Activated CD8-positive, alpha-beta memory T cell treated with anti-CD3 and anti-CD28 coated beads, Interleukin-2, amount 50 U/mL, for 1 hour (primary cell): ENCODE results near the gene LRRC74A.

ENCODE experiments used
- DNase-seq: peaks from one replicate; pipeline ENCODE4 v3.0.0-alpha.2; 2020; ENCODE audit errors: extremely low read depth

Gene LRRC74A

GRCh38 chr14:76846331-76847047 lies 20.3 kb downstream of the LRRC74A start:
- DNase-seq, result no peak

GRCh38 chr14:76848879-76849278 lies 22.7 kb downstream of the LRRC74A start:
- no peak for DNase-seq

GRCh38 chr14:76855066-76855465 lies 28.9 kb downstream of the LRRC74A start:
- no peak for DNase-seq

DNA sequence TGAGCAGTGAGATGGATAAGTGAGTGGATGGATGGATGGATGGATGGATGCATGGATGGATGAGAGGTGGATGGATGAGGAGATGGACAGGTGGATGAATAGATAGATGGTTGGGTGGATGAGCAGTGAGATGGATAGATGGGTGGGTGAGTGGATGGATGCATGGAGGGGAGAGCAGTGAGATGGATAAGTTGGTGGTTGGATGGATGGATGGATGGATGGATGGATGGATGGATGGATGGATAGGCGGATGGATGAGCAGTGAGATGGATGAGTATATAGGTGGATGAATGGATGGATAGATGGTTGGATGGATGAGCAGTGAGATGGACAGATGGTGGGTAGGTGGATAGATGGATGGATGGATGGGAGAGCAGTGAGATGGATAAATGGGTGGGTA lies 30.6 kb downstream of the LRRC74A start:
- DNase-seq, result no peak

- DNase-seq, result no peak
Observed at GRCh38 chr14:76861574-76862255, 35.5 kb downstream of the LRRC74A start.

GRCh38 chr14:76862546-76863282 lies 36.5 kb downstream of the LRRC74A start:
- no peak for DNase-seq

- DNase-seq, result no peak
Observed at GRCh38 chr14:76863724-76864407, 37.7 kb downstream of the LRRC74A start.

DNA sequence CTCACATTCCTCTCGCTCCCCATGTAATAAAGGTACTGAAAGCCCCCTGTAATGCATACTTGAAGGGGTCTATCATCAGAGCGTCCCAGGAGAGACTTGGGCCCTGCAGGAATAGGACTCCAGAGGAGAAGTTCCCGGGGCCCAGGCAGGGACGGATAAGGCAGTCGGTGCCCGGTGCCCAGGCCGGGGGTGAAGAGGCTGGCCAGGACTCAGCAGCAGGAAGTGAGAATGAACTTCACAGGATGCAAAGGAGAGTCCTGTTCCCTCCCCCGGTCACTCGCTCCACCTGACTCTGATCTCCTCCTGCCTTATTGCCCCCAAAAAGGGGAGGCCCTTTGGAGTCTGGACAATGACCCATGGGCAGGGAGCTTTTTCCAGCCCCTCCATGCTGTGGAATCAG lies 40.2 kb downstream of the LRRC74A start:
- DNase-seq, result no peak

DNA sequence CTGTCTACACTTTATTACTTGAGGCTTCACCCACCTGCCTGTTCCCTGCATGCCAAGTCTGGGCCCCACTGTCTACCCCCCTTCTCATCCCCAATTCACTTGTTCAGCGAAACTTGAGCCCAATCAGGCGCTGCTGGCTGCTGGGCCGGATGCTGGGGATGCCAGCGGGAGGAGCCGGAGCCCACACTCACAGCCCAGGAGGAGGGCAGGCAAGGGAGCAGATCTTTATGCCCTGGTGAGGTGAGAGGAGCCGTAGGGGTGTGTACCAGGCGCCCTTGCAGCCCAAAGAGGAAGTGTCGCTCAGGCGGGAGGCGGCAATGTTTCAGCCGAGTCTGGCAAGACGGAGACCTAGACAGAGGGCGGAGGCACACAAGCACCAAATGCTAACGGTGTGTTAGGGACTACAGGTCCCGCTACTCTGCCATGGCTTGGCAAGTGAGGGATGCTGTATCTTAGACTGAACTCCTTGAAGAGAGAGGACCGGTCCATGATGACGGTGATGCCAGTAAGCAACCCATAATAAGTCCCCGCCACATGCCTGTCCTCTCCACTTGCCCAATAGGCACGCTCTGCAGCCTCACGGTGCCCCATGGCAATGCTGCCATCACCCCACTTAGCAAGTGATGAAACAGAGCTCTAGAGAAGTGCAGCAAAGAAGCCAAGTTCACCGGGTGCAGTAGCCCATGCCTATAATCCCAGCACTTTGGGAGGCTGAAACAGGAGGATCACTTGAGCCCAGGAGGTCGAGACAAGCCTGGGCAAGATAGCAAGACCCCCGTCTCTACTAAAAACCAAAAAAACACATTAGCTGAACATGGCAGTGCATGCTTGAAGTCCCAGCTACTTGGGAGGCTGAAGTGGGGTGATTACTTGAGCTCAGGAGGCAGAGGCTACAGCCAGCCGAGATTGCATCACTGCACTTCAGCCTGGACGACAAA lies 41.6 kb downstream of the LRRC74A start:
- no peak for DNase-seq

GRCh38 chr14:76868454-76869170 lies 42.4 kb downstream of the LRRC74A start:
- no peak for DNase-seq

GRCh38 chr14:76870166-76870565 lies 44.0 kb downstream of the LRRC74A start:
- no peak for DNase-seq

GRCh38 chr14:76872796-76873432 lies 46.7 kb downstream of the LRRC74A start:
- DNase-seq, result peak; percentile 26

GRCh38 chr14:76874734-76875133 lies 48.5 kb downstream of the LRRC74A start:
- no peak for DNase-seq

DNA sequence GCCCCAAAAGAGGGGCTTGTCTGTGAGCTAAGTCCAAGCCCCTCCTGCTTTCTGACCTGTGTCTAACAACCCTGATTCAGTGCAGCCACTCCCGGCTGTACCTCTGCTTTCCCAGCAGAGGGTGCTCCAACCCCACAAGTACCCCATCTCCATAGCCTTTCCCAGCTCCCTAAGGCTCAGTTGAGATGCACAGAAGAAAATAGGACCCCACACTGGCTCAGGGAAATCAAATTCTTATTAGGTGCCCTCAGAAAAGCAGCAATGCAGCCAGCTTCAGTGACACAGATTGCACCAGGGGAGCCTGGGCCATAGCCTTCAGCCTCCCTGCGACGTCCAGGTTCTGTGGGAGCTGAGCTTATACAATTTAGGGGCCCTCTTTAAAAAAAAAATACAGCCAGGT lies 49.9 kb downstream of the LRRC74A start:
- peak; percentile 12 for DNase-seq

GRCh38 chr14:76877871-76878270 lies 51.7 kb downstream of the LRRC74A start:
- no peak for DNase-seq

DNA sequence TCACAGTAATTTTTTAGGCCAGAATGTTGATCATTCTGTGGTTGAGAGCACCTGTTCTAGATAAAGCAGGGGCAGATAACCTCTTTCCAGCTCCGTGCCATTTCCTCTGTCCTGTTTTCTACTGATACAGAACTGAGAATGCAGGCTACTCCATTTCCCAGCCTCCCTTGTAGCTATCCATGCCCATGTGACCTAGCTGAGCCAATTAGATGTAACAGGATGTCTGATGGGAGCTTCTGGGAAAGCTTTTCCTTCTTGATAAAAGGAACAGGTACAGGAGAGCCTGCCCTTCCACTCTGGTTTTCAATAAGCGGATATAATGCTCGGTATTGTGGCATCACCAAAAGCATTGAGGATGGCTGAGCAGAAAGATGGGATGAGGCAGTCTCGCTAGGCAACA lies 54.2 kb downstream of the LRRC74A start:
- DNase-seq, result no peak

- no peak for DNase-seq
Observed at GRCh38 chr14:76881348-76881747, 55.1 kb downstream of the LRRC74A start.

- DNase-seq, result no peak
Observed at GRCh38 chr14:76882651-76883050, 56.4 kb downstream of the LRRC74A start.

- no peak for DNase-seq
Observed at GRCh38 chr14:76883447-76883846, 57.2 kb downstream of the LRRC74A start.

DNA sequence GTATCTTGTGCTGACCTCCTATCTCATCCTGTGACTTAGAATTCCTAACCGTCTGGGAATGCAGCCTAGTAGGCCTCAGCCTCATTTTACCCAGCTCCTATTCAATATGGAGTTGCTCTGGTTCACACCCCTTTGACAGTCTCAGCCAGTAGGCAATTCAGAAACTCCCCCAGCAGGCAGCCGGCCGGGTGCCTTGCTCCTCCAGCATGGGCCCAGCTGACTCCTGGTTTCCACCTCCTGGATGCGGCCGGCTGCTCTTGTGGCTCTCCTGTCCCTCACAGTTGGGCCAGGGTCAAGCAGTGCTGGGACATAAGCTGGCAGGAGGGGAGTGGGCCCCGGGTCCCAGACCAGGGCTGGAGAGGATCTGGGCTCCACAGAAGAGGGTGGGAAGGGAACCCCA lies 58.2 kb downstream of the LRRC74A start:
- DNase-seq, result no peak
